ENCODE data around the gene DESI1.
"Not testable (repeated sequence)": the region's sequence is repeated elsewhere in the genome, so short reads cannot be mapped to it uniquely, and the experiment has no call there.

The DESI1 gene

GRCh38 chr22:41613456-41613855 lies 7.4 kb downstream of the DESI1 start:
- no peaks in the 10 kb centered on the region for H3K27me3 Mint-ChIP-seq
- peaks cover 46% of the 10 kb centered on the region for H3K36me3 Mint-ChIP-seq (ENCODE audit: low read depth)
- no peak overlapping the region for H3K27ac Mint-ChIP-seq
- no peak overlapping the region for H3K4me3 Mint-ChIP-seq
- peaks cover 22% of the 10 kb centered on the region for H3K4me1 Mint-ChIP-seq (ENCODE audit: low read depth)
- no peaks in the 10 kb centered on the region for H3K9me3 Mint-ChIP-seq

DNA sequence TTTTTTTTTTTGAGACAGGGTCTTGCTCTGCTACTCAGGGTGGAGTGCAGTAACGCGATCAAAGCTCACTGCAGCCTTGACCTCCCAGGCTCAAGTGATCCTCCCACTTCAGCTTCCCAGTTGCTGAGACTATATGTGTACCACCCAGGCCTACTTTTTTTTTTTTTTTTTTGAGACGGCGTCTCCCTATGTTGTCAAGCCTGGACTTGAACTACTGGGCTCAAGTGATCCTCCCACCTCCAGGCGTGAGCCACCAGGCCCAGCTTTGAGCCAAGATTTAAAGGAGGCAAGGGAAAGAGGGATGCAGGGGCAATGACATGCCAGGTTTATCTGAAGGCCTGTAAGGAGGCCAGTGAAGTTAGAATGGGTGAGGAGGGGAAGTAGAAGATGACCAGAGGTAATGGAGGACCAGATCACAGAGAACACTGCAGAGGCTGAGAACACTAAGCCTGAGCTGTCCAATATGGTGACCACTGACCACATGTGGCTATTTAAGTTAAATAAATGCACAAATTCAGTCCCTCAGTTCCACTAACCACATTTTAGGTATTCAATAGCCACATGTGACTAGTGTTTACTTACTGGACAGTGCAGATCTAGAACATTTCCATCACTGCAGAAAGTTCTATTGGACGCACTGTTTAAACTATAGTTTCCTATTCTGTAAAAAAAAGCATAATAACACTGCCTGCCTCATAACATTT lies 8.1 kb downstream of the DESI1 start:
- H3K27ac Mint-ChIP-seq = no peak overlapping the region
- H3K4me1 Mint-ChIP-seq (ENCODE audit: low read depth) = peaks cover 15% of the 10 kb centered on the region
- H3K4me3 Mint-ChIP-seq = no peak overlapping the region
- H3K36me3 Mint-ChIP-seq (ENCODE audit: low read depth) = peaks cover 48% of the 10 kb centered on the region
- no peaks in the 10 kb centered on the region for H3K27me3 Mint-ChIP-seq
- no peaks in the 10 kb centered on the region for H3K9me3 Mint-ChIP-seq

- Mint-ChIP-seq H3K27ac (no peak overlapping the region), H3K27me3 (no peaks in the 10 kb centered on the region), H3K36me3 (ENCODE audit: low read depth) (peaks cover 65% of the 10 kb centered on the region), H3K4me3 (no peak overlapping the region), H3K4me1 (ENCODE audit: low read depth) (peaks cover 22% of the 10 kb centered on the region), H3K9me3 (no peaks in the 10 kb centered on the region)
These were observed 12.5 kb downstream of the DESI1 start for GRCh38 chr22:41608386-41608785.

GRCh38 chr22:41603873-41604332 lies 16.9 kb downstream of the DESI1 start:
- peak overlapping the region; percentile 58 for H3K4me3 Mint-ChIP-seq
- H3K4me1 Mint-ChIP-seq (ENCODE audit: low read depth) = peaks cover 34% of the 10 kb centered on the region
- H3K27ac Mint-ChIP-seq = peak overlapping the region; percentile 88
- no peaks in the 10 kb centered on the region for H3K9me3 Mint-ChIP-seq
- H3K27me3 Mint-ChIP-seq = no peaks in the 10 kb centered on the region
- H3K36me3 Mint-ChIP-seq (ENCODE audit: low read depth) = peaks cover 83% of the 10 kb centered on the region

- Mint-ChIP-seq H3K9me3 (no peaks in the 10 kb centered on the region), H3K27ac (no peak overlapping the region), H3K36me3 (ENCODE audit: low read depth) (peaks cover 73% of the 10 kb centered on the region), H3K27me3 (no peaks in the 10 kb centered on the region), H3K4me1 (ENCODE audit: low read depth) (peaks cover 34% of the 10 kb centered on the region), H3K4me3 (no peak overlapping the region)
These were observed 19.9 kb downstream of the DESI1 start for GRCh38 chr22:41600976-41601375.

DNA sequence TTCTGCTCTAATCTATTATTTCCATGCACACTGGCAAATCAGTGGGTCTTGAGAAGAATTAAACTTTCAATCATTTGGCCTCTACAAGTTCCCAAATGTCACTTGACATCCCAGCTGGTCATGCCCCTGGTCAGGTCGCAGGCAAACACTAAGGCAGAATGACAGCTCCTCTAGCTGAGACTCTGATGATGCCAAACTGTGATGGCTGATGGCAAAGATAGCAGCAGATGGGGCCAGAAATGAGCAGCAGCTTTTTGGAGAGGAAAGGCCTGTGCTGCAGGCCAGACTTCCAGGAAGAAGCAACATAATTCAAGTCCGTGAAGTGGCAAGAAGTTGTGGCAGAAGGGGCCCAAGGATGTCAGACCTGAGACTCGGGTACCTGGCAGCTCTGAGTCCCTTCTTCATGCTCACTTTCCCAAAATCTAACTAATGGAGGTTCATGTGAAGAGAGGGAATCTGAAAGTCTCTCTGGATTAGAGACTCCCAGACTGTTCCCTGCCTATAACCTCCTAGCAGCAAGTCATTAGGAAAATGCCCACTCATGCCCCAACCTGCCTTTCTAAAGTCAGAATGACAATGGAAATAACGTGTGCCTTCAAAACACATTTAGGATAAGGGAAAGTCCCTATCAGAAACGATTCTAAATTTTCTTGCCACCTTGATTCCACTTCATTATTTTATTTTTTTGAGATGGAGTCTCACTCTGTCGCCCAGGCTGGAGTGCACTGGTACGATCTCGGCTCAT lies 21.8 kb downstream of the DESI1 start:
- no peak overlapping the region for H3K27ac Mint-ChIP-seq
- peaks cover 18% of the 10 kb centered on the region for H3K4me1 Mint-ChIP-seq (ENCODE audit: low read depth)
- H3K36me3 Mint-ChIP-seq (ENCODE audit: low read depth) = peaks cover 54% of the 10 kb centered on the region
- H3K9me3 Mint-ChIP-seq = no peaks in the 10 kb centered on the region
- no peaks in the 10 kb centered on the region for H3K27me3 Mint-ChIP-seq
- H3K4me3 Mint-ChIP-seq = no peak overlapping the region

DNA sequence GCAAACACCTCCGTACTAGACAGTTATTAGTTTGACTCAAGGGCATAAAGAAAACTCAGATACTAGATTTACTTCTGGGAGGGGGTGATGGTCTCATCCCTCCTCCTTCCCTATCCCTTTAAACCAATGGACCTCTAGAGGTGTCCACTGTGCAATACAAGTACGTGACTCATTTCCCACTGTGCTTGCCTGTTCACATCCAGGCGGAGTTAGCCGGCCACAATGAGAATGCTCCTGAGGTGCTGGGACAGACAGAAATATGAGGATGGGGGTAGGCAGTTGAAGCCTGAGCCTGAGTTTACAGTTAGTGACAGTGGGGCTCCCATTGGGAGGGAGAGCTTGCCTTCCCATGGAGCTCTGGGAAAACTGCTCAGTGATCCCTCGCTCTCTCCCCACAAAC lies 22.8 kb downstream of the DESI1 start:
- H3K4me3 Mint-ChIP-seq = no peak overlapping the region

GRCh38 chr22:41597635-41597953 lies 23.2 kb downstream of the DESI1 start:
- H3K4me3 Mint-ChIP-seq = no peak overlapping the region
- H3K36me3 Mint-ChIP-seq (ENCODE audit: low read depth) = peaks cover 39% of the 10 kb centered on the region
- H3K27me3 Mint-ChIP-seq = no peaks in the 10 kb centered on the region
- no peaks in the 10 kb centered on the region for H3K9me3 Mint-ChIP-seq
- H3K27ac Mint-ChIP-seq = no peak overlapping the region
- H3K4me1 Mint-ChIP-seq (ENCODE audit: low read depth) = peaks cover 4% of the 10 kb centered on the region

More for the DNA sequence above, 22.8 kb downstream of the DESI1 start:
- Mint-ChIP-seq H3K27me3 (no peaks in the 10 kb centered on the region), H3K9me3 (no peaks in the 10 kb centered on the region), H3K36me3 (ENCODE audit: low read depth) (peaks cover 44% of the 10 kb centered on the region), H3K27ac (no peak overlapping the region), H3K4me1 (ENCODE audit: low read depth) (peaks cover 8% of the 10 kb centered on the region)

- Mint-ChIP-seq H3K4me3 (no peak overlapping the region), H3K27me3 (no peaks in the 10 kb centered on the region), H3K27ac (no peak overlapping the region)
These were observed 23.8 kb downstream of the DESI1 start for GRCh38 chr22:41596776-41597634.

GRCh38 chr22:41595703-41596102 lies 25.1 kb downstream of the DESI1 start:
- no peak overlapping the region for H3K27ac Mint-ChIP-seq
- no peaks in the 10 kb centered on the region for H3K9me3 Mint-ChIP-seq
- no peaks in the 10 kb centered on the region for H3K27me3 Mint-ChIP-seq

More at GRCh38 chr22:41596776-41597634, 23.8 kb downstream of the DESI1 start:
- peaks cover 33% of the 10 kb centered on the region for H3K36me3 Mint-ChIP-seq (ENCODE audit: low read depth)
- no peaks in the 10 kb centered on the region for H3K4me1 Mint-ChIP-seq (ENCODE audit: low read depth)
- no peaks in the 10 kb centered on the region for H3K9me3 Mint-ChIP-seq

GRCh38 chr22:41593336-41593960 lies 27.4 kb downstream of the DESI1 start:
- not testable (repeated sequence) for H3K36me3 Mint-ChIP-seq (ENCODE audit: low read depth); H3K27me3 Mint-ChIP-seq; H3K27ac Mint-ChIP-seq; H3K4me1 Mint-ChIP-seq (ENCODE audit: low read depth); H3K4me3 Mint-ChIP-seq; H3K9me3 Mint-ChIP-seq

More at GRCh38 chr22:41595703-41596102, 25.1 kb downstream of the DESI1 start:
- Mint-ChIP-seq H3K4me1 (ENCODE audit: low read depth) (no peaks in the 10 kb centered on the region), H3K36me3 (ENCODE audit: low read depth) (peaks cover 20% of the 10 kb centered on the region), H3K4me3 (no peak overlapping the region)

- peaks cover 4% of the 10 kb centered on the region for H3K36me3 Mint-ChIP-seq (ENCODE audit: low read depth)
- H3K9me3 Mint-ChIP-seq = no peaks in the 10 kb centered on the region
- H3K4me3 Mint-ChIP-seq = peak within 1 kb of the TSS; percentile 91
- H3K4me1 Mint-ChIP-seq (ENCODE audit: low read depth) = peaks cover 16% of the 10 kb centered on the region
- no peaks in the 10 kb centered on the region for H3K27me3 Mint-ChIP-seq
- peak within 1 kb of the TSS; percentile 84 for H3K27ac Mint-ChIP-seq
These were observed 31.2 kb downstream of the DESI1 start, which contains the start of gene PMM1 for GRCh38 chr22:41589391-41590241. PMM1 (minus strand) TSS chr22:41589840; CDS start chr22:41589805, 35 bp downstream.

GRCh38 chr22:41587347-41587723 lies 33.5 kb downstream of the DESI1 start:
- Mint-ChIP-seq H3K27me3 (no peaks in the 10 kb centered on the region), H3K36me3 (ENCODE audit: low read depth) (peaks cover 13% of the 10 kb centered on the region), H3K4me1 (ENCODE audit: low read depth) (peaks cover 16% of the 10 kb centered on the region), H3K27ac (no peak overlapping the region), H3K9me3 (no peaks in the 10 kb centered on the region), H3K4me3 (no peak overlapping the region)

DNA sequence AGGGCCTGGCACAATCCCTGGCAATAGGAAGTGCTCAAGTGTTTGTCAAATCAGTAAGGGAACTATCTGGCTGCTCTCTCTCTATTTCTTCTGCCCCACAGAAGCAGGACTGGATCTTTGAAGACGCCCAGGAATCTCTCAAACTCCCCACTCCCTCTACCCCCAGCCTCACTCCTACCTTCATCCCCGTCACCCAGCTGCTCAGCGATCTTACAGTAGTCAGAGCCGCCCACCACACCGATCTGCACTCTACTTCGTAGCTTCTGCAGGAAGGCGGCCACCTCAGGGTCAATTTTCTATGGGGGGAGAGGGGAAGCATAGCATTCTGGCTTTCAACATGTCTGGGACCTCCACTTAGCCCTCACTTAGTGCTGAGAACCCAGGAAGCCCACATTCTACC lies 34.9 kb downstream of the DESI1 start:
- no peak overlapping the region for H3K27ac Mint-ChIP-seq
- H3K9me3 Mint-ChIP-seq = no peaks in the 10 kb centered on the region
- no peaks in the 10 kb centered on the region for H3K27me3 Mint-ChIP-seq
- no peak overlapping the region for H3K4me3 Mint-ChIP-seq
- H3K4me1 Mint-ChIP-seq (ENCODE audit: low read depth) = peaks cover 16% of the 10 kb centered on the region
- peaks cover 13% of the 10 kb centered on the region for H3K36me3 Mint-ChIP-seq (ENCODE audit: low read depth)

All from stimulated activated naive CD8-positive, alpha-beta T cell treated with anti-CD3 and anti-CD28 coated beads, Interleukin-15, Interleukin-2, amounts not matched to agents 100 ng/mL and 50 ng/mL, for 24 hours (primary cell).